Loucy (cell line): ENCODE data around the gene DENND4C.

Experiments
- H2AFZ ChIP-seq: fragments of 200-600 bp; sonication (generic); 2 replicates; pipeline ENCODE4 v1.6.0; 2016; ENCODE audit warnings: antibody characterized with exemption, mild to moderate bottlenecking, low read length, moderate library complexity
- H3F3A ChIP-seq: fragments of 200-600 bp; 2 replicates; pipeline ENCODE4 v1.6.0; 2016; ENCODE audit warnings: antibody characterized with exemption, low read depth, mild to moderate bottlenecking
- H3K27me3 ChIP-seq: fragments of 200-600 bp; sonication (generic); 2 replicates; pipeline ENCODE4 v1.6.1; 2014; ENCODE audit warnings: low read length, mild to moderate bottlenecking; ENCODE audit not compliant: insufficient read depth, poor library complexity, severe bottlenecking
- H3K36me3 ChIP-seq: fragments of 200-600 bp; sonication (generic); 2 replicates; pipeline ENCODE4 v1.6.1; 2016; ENCODE audit warnings: low read length; ENCODE audit not compliant: insufficient read depth
- H3K4me1 ChIP-seq: fragments of 200-600 bp; sonication (generic); 2 replicates; pipeline ENCODE4 v1.5.1; 2014; ENCODE audit warnings: low read length, mild to moderate bottlenecking; ENCODE audit not compliant: insufficient read depth, poor library complexity, severe bottlenecking
- H3K4me2 ChIP-seq: fragments of 200-600 bp; sonication (generic); 2 replicates; pipeline ENCODE4 v1.6.0; 2014; ENCODE audit warnings: antibody characterized with exemption, low read length, low read depth, mild to moderate bottlenecking; ENCODE audit not compliant: poor library complexity, severe bottlenecking
- H3K4me3 ChIP-seq: fragments of 200-600 bp; sonication (generic); 2 replicates; pipeline ENCODE4 v1.5.1; 2014; ENCODE audit warnings: low read length, mild to moderate bottlenecking, mixed read lengths; ENCODE audit not compliant: poor library complexity, severe bottlenecking
- H3K79me2 ChIP-seq: fragments of 200-600 bp; sonication (generic); 2 replicates; pipeline ENCODE4 v1.6.1; 2014; ENCODE audit warnings: low read length; ENCODE audit not compliant: insufficient read depth
- H3K9ac ChIP-seq: fragments of 200-600 bp; sonication (generic); 2 replicates; pipeline ENCODE4 v1.6.0; 2014; ENCODE audit warnings: mild to moderate bottlenecking, low read depth, low read length, moderate library complexity; ENCODE audit not compliant: poor library complexity, severe bottlenecking
- H3K9me2 ChIP-seq: fragments of 200-600 bp; sonication (generic); replicated peaks from 2 replicates; pipeline ENCODE4 v1.6.1; 2016; ENCODE audit warnings: low read depth, low read length, mixed read lengths
- H3K9me3 ChIP-seq: fragments of 200-600 bp; sonication (generic); 2 replicates; pipeline ENCODE4 v1.6.1; 2014; ENCODE audit warnings: mild to moderate bottlenecking, antibody characterized with exemption, low read length, low read depth; ENCODE audit not compliant: insufficient read depth
- H4K20me1 ChIP-seq: fragments of 200-600 bp; sonication (generic); 2 replicates; pipeline ENCODE4 v1.6.0; 2014; ENCODE audit warnings: antibody characterized with exemption, low read length, mild to moderate bottlenecking; ENCODE audit not compliant: insufficient read depth, poor library complexity, severe bottlenecking
- EZH2phosphoT487 ChIP-seq: fragments of 200-600 bp; IDR thresholded peaks from 2 replicates; pipeline ENCODE4 v1.6.1; 2018; ENCODE audit warnings: antibody characterized with exemption, mild to moderate bottlenecking, moderate library complexity, borderline replicate concordance
- TF ChIP-seq, protein P1 (sequence below): fragments of 200-600 bp; sonication (generic); conservative IDR thresholded peaks from 2 replicates; pipeline ENCODE4 v1.5.1; 2014; ENCODE audit warnings: mild to moderate bottlenecking, antibody characterized with exemption, low read length

Gene DENND4C

DNA sequence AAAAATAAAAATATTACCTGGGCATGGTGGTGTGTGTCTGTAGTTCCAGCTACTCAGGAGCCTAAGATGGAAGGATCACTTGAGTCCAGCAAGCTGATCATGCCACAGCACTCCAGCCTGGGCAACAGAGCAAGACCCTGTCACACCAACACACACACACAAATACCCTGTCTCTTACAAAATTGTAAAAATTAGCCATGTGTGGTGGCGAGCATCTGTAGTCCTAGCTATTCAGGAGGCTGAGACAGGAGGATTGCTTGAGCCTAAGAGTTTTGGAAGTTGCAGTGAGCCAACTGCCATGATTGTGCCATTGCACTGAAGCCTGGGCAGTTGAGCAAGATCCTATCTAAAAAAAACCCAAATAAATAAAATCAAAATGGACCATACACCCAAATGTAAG, 32.1 kb upstream of the DENND4C start:
- no peaks in the 10 kb centered on the region for H3K79me2 ChIP-seq
- H3K9ac ChIP-seq, result no peak overlapping the region
- H3K27me3 ChIP-seq, result no peaks in the 10 kb centered on the region
- H3K4me2 ChIP-seq, result no peak overlapping the region
- no peaks in the 10 kb centered on the region for H3F3A ChIP-seq
- H3K9me2 ChIP-seq, result no peaks in the 10 kb centered on the region
- H4K20me1 ChIP-seq, result no peaks in the 10 kb centered on the region
- H3K9me3 ChIP-seq, result no peaks in the 10 kb centered on the region
- TF ChIP-seq EZH2phosphoT487, result no peak
- TF ChIP-seq, protein P1, sequence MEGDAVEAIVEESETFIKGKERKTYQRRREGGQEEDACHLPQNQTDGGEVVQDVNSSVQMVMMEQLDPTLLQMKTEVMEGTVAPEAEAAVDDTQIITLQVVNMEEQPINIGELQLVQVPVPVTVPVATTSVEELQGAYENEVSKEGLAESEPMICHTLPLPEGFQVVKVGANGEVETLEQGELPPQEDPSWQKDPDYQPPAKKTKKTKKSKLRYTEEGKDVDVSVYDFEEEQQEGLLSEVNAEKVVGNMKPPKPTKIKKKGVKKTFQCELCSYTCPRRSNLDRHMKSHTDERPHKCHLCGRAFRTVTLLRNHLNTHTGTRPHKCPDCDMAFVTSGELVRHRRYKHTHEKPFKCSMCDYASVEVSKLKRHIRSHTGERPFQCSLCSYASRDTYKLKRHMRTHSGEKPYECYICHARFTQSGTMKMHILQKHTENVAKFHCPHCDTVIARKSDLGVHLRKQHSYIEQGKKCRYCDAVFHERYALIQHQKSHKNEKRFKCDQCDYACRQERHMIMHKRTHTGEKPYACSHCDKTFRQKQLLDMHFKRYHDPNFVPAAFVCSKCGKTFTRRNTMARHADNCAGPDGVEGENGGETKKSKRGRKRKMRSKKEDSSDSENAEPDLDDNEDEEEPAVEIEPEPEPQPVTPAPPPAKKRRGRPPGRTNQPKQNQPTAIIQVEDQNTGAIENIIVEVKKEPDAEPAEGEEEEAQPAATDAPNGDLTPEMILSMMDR, result no peak
- no peaks in the 10 kb centered on the region for H3K36me3 ChIP-seq
- H2AFZ ChIP-seq, result no peak overlapping the region
- no peak overlapping the region for H3K4me3 ChIP-seq
- peaks cover 12% of the 10 kb centered on the region for H3K4me1 ChIP-seq

GRCh38 chr9:19199012-19199411, 31.5 kb upstream of the DENND4C start:
- Histone ChIP-seq H3K4me2 (peak overlapping the region; percentile 22), H3K27me3 (no peaks in the 10 kb centered on the region), H3K36me3 (no peaks in the 10 kb centered on the region), H3K9me3 (no peaks in the 10 kb centered on the region), H3F3A (no peaks in the 10 kb centered on the region), H3K4me1 (peaks cover 12% of the 10 kb centered on the region), H3K9me2 (no peaks in the 10 kb centered on the region), H3K9ac (no peak overlapping the region), H3K4me3 (no peak overlapping the region), H4K20me1 (no peaks in the 10 kb centered on the region), H3K79me2 (no peaks in the 10 kb centered on the region), H2AFZ (no peak overlapping the region)
- TF ChIP-seq, protein P1, result no peak
- no peak for TF ChIP-seq EZH2phosphoT487

- H3K9ac ChIP-seq, result no peak overlapping the region
- no peaks in the 10 kb centered on the region for H3F3A ChIP-seq
- H3K4me3 ChIP-seq, result no peak overlapping the region
- no peaks in the 10 kb centered on the region for H3K27me3 ChIP-seq
- H3K9me2 ChIP-seq, result no peaks in the 10 kb centered on the region
- TF ChIP-seq, protein P1, result no peak
- no peak for TF ChIP-seq EZH2phosphoT487
- no peaks in the 10 kb centered on the region for H3K36me3 ChIP-seq
- no peaks in the 10 kb centered on the region for H4K20me1 ChIP-seq
- H3K9me3 ChIP-seq, result no peaks in the 10 kb centered on the region
- no peak overlapping the region for H3K4me2 ChIP-seq
- no peak overlapping the region for H2AFZ ChIP-seq
- H3K4me1 ChIP-seq, result peaks cover 12% of the 10 kb centered on the region
- no peaks in the 10 kb centered on the region for H3K79me2 ChIP-seq
Measured at GRCh38 chr9:19200229-19200628, 30.3 kb upstream of the DENND4C start.
